ENCODE results near the gene RBMXL3. TPM values are rescaled to one million over a fixed set of nuclear protein-coding genes. Genes with fewer than 3 reads are reported as not detected.
A peak's percentile ranks its signal among the peaks of the same experiment; 100 is the strongest.

The RBMXL3 gene
- total and polyA plus RNA-seq, 10 donors, result not detected

GRCh38 chrX:115229337-115230003 lies 40.3 kb downstream of the RBMXL3 start:
- no peaks in the 10 kb centered on the region for H3K36me3 ChIP-seq
- intact Hi-C loops (cut with DNase I; ENCODE audit: low total_unique reads), result no loop called here

GRCh38 chrX:115232933-115233496 lies 43.8 kb downstream of the RBMXL3 start:
- no peak for DNase-seq
- H3K27me3 ChIP-seq (replicated peaks in 1 of 7), result peaks cover 0 to 18% (median 0%) of the 10 kb centered on the region in 7 donors
- peak overlapping the region; percentile 20 to 65 (median 36) for H3K4me3 ChIP-seq
- intact Hi-C loops (cut with DNase I; ENCODE audit: low total_unique reads), result no loop called here
- H3K4me1 ChIP-seq, result no peaks in the 10 kb centered on the region
- whole genome bisulfite sequencing, 5 donors, result 3 to 42% (median 8%) methylated on average over 6 of the region's 6 CpGs
- H3K27ac ChIP-seq, result peak overlapping the region in 6 of 8 donors; percentile 53 to 76 (median 68)
- TF ChIP-seq POLR2A (IDR thresholded peaks at IDR 0.05) (no peak), POLR2AphosphoS5 (IDR thresholded peaks at IDR 0.05) (no peak), CTCF (IDR thresholded peaks at IDR 0.05 in 8 of 11, conservative IDR thresholded peaks at IDR 0.05 in 3 of 11) (no peak)
- H3K36me3 ChIP-seq, result no peaks in the 10 kb centered on the region
- H3K9me3 ChIP-seq, result no peaks in the 10 kb centered on the region

More at GRCh38 chrX:115229337-115230003, 40.3 kb downstream of the RBMXL3 start:
- Histone ChIP-seq H3K9me3 (no peaks in the 10 kb centered on the region), H3K4me1 (no peaks in the 10 kb centered on the region), H3K27me3 (replicated peaks in 1 of 7) (peaks cover 0 to 18% (median 8%) of the 10 kb centered on the region in 7 donors), H3K4me3 (no peak overlapping the region), H3K27ac (peak overlapping the region in 3 of 8 donors; percentile 7 to 28 (median 16))
- no peak for DNase-seq
- TF ChIP-seq POLR2A (IDR thresholded peaks at IDR 0.05), result no peak
- TF ChIP-seq CTCF (IDR thresholded peaks at IDR 0.05 in 8 of 11, conservative IDR thresholded peaks at IDR 0.05 in 3 of 11), result no peak
- no peak for TF ChIP-seq POLR2AphosphoS5 (IDR thresholded peaks at IDR 0.05)
- 29 to 65% (median 39%) methylated on average over 4 of the region's 4 CpGs for WGBS, 5 donors

DNA sequence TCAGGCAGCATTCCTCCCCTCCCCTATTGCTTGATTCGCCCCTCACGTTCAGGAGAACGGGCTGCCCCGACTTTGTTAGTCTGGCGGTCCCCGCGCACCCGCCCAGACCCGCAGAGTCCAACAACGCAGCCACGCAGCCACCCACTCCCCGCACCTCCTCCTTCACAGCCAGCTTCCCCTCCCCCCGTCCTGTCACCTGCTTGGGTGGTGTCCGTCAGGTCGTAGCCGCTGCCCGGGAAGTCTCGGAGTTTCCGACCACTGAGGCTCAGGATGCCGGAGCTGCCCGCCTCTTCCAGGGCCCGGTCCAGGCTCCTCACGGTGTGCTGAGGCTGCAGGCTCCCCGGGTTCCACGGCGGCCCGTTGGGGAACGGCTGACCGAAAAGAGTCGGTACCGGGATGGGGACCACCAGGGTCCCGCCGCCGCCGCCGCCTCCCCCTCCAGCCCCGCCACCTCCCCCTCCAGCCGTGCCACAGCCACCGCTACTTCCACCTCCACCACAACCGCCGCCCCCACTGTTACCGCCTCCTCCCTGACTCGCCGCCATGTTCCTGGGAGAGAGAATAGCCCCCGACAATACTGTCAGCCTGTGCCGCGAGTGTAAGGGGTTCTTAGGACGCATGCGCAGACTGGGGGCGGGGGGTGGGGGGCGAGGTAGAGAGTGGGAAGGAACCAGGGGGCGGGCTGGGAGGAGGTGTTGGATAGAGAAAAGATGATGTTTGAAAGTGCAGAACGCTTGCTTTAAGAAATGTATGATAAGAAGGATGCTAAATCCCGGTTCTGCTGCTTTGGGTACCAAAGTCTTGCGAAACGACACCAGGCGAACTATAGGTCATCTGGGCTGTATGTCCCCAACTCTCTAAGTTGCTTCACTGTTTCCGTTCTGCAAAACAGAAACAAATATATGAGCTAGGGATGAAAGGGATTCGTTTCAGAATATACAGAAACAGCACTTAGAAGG lies 44.6 kb downstream of the RBMXL3 start, which contains the start of gene LRCH2:
Gene LRCH2 (minus strand): TSS at position 600 of the 959 bp plus-strand sequence. CDS start 55 bp downstream, at position 545.
- TF ChIP-seq POLR2A (IDR thresholded peaks at IDR 0.05) (no peak), CTCF (IDR thresholded peaks at IDR 0.05 in 8 of 11, conservative IDR thresholded peaks at IDR 0.05 in 3 of 11) (no peak), POLR2AphosphoS5 (IDR thresholded peaks at IDR 0.05) (no peak)
- peak; percentile 72 for DNase-seq
- peak within 1 kb of the TSS in 6 of 8 donors; percentile 53 to 76 (median 68) for H3K27ac ChIP-seq
- no peaks in the 10 kb centered on the region for H3K36me3 ChIP-seq
- intact Hi-C loops (cut with DNase I; ENCODE audit: low total_unique reads), result no loop called here
- H3K4me3 ChIP-seq, result peak within 1 kb of the TSS; percentile 20 to 65 (median 36)
- H3K9me3 ChIP-seq, result no peaks in the 10 kb centered on the region
- 1 to 24% (median 3%) methylated on average over 25 to 57 of the region's 59 CpGs for WGBS, 5 donors
- no peaks in the 10 kb centered on the region for H3K4me1 ChIP-seq
- H3K27me3 ChIP-seq (replicated peaks in 1 of 7), result peaks cover 0 to 18% (median 0%) of the 10 kb centered on the region in 7 donors
